GM12878 (cell line): ENCODE results near the gene GPR137B. TPM values are rescaled to one million over a fixed set of nuclear protein-coding genes. Genes with fewer than 3 reads are reported as not detected.

Experiments
- BHLHE40 ChIP-seq, 2 experiments: fragments of 450-650 bp in 1 of 2; IDR thresholded peaks; 2 replicates each; pipeline ENCODE4 v1.6.1; 2011 to 2017; ENCODE audit warnings: low read depth in 2 of 2, borderline replicate concordance in 1 of 2, improper control_type of control experiment in 1 of 2, low read length in 1 of 2, mild to moderate bottlenecking in 1 of 2
- CBFB ChIP-seq: IDR thresholded peaks from 2 replicates; pipeline ENCODE4 v1.6.1; 2016; ENCODE audit warnings: antibody characterized with exemption, low read depth
- CBX3 ChIP-seq: fragments of 200-600 bp; sonication (generic); IDR thresholded peaks from 2 replicates; pipeline ENCODE4 v1.6.1; 2016; ENCODE audit warnings: low read depth, borderline replicate concordance
- CEBPB ChIP-seq, 2 experiments: fragments of 150-350 bp in 1 of 2; IDR thresholded peaks; 2 replicates each; pipeline ENCODE4 v1.6.1; 2012 to 2014; ENCODE audit warnings: low read depth in 2 of 2, low read length in 2 of 2, borderline replicate concordance in 1 of 2, inconsistent platforms in 1 of 2
- CEBPZ ChIP-seq: fragments of 150-350 bp; IDR thresholded peaks from 2 replicates; pipeline ENCODE4 v1.6.1; 2016; ENCODE audit warnings: low read depth, low read length
- CHD1 ChIP-seq: IDR thresholded peaks from 2 replicates; pipeline ENCODE4 v1.6.1; 2012; ENCODE audit warnings: low read depth, low read length, improper control_type of control experiment
- CHD2 ChIP-seq: IDR thresholded peaks from 2 replicates; pipeline ENCODE4 v1.6.1; 2011; ENCODE audit warnings: low read depth, low read length, improper control_type of control experiment, borderline replicate concordance
- DPF2 ChIP-seq: fragments of 450-650 bp; IDR thresholded peaks from 2 replicates; pipeline ENCODE4 v1.6.1; 2017; ENCODE audit warnings: mild to moderate bottlenecking
- HSF1 ChIP-seq: fragments of 150-350 bp; IDR thresholded peaks from 2 replicates; pipeline ENCODE4 v1.6.1; 2014; ENCODE audit warnings: mild to moderate bottlenecking, low read depth, low read length
- MLLT1 ChIP-seq: fragments of 450-650 bp; IDR thresholded peaks from 2 replicates; pipeline ENCODE4 v1.6.1; 2016; ENCODE audit warnings: mild to moderate bottlenecking
- MYB ChIP-seq: fragments of 150-350 bp; IDR thresholded peaks from 2 replicates; pipeline ENCODE4 v1.6.1; 2014; ENCODE audit warnings: mild to moderate bottlenecking, low read depth, low read length, borderline replicate concordance
- NKRF ChIP-seq: fragments of 450-650 bp; conservative IDR thresholded peaks from 2 replicates; pipeline ENCODE4 v1.6.1; 2017; ENCODE audit warnings: mild to moderate bottlenecking, moderate library complexity
- NR2C2 ChIP-seq: IDR thresholded peaks from 2 replicates; pipeline ENCODE4 v1.6.1; 2011; ENCODE audit warnings: borderline replicate concordance, low read depth; ENCODE audit not compliant: control insufficient read depth, insufficient read length
- NRF1 ChIP-seq: conservative IDR thresholded peaks from 2 replicates; pipeline ENCODE4 v1.6.1; 2011; ENCODE audit warnings: mild to moderate bottlenecking, low read depth, low read length, improper control_type of control experiment
- PBX3 ChIP-seq: IDR thresholded peaks from 2 replicates; pipeline ENCODE4 v1.6.1; 2011; ENCODE audit warnings: mild to moderate bottlenecking, low read depth, low read length, moderate library complexity; ENCODE audit not compliant: insufficient replicate concordance
- RUNX3 ChIP-seq: IDR thresholded peaks from 2 replicates; pipeline ENCODE4 v1.6.1; 2012; ENCODE audit warnings: low read length, inconsistent platforms
- SMAD5 ChIP-seq: IDR thresholded peaks from 2 replicates; pipeline ENCODE4 v1.6.1; 2016; ENCODE audit warnings: antibody characterized with exemption, low read depth
- SPI1 ChIP-seq: IDR thresholded peaks from 2 replicates; pipeline ENCODE4 v1.6.1; 2011; ENCODE audit warnings: low read depth, mild to moderate bottlenecking, low read length, moderate library complexity, borderline replicate concordance; ENCODE audit not compliant: insufficient read depth
- polyA plus RNA-seq, 11 experiments: library from polyadenylated mRNA; depleted of rRNA in 4 of 11; unstranded in 6 of 11; stranded (reverse) in 5 of 11; fragments of >200 nt; fragmentation: Nextera tagmentation in 4 of 11; fragmentation: Illumina TruSeq in 1 of 11; extraction: Ambion mirVana in 4 of 11; extraction: Trizol in 1 of 11; gene quantifications; 1 replicate in 1 of 11; 2 replicates in 10 of 11; pipeline versions ENCODE4 v1.2.1 to v1.2.3, GENCODE V29; 2011 to 2016; ENCODE audit warnings: inconsistent platforms in 2 of 11, missing spikeins in 2 of 11, low read depth in 1 of 11
- total RNA-seq, 4 experiments: library from RNA; depleted of rRNA in 3 of 4; stranded (reverse); fragments of >200 nt in 3 of 4; fragmentation: Illumina TruSeq in 1 of 4; extraction: Trizol in 1 of 4; gene quantifications; 2 replicates each; pipeline versions ENCODE4 v1.2.1 to v1.2.3, GENCODE V29; 2013 to 2021

GPR137B gene
- total and polyA plus RNA-seq, 10 of the 15 experiments (the other 5 are each of a cell fraction or from before 2014, with no cell fraction given), result 5.4 to 20.8 (median 12.5) TPM

- TF ChIP-seq NKRF, result peak; percentile 47; the same call in 1 of the 2 replicates
- TF ChIP-seq CBX3, result no peak
- peak; percentile 60 to 84 for TF ChIP-seq BHLHE40 (IDR thresholded peaks at IDR 0.05; ENCODE audit: borderline replicate concordance in 1 of 2, low read depth in 2 of 2, low read length in 1 of 2)
- TF ChIP-seq CBFB, result peak; percentile 79
- peak; percentile 71 for TF ChIP-seq SPI1
- peak; percentile 69; the same call in 1 of the 2 replicates for TF ChIP-seq CHD2
- peak; percentile 77; the same call in 1 of the 2 replicates for TF ChIP-seq MLLT1
- no peak for TF ChIP-seq SMAD5
- TF ChIP-seq MYB, result peak; percentile 16; the same call in 1 of the 2 replicates
- no peak for TF ChIP-seq PBX3
- TF ChIP-seq HSF1, result peak; percentile 97
- peak; percentile 85 for TF ChIP-seq DPF2
- no peak for TF ChIP-seq NRF1
- peak; percentile 84 for TF ChIP-seq RUNX3
- no peak for TF ChIP-seq NR2C2
- peak; percentile 44 to 87; a peak in 3 of 4 replicates for TF ChIP-seq CEBPB (IDR thresholded peaks at IDR 0.05; ENCODE audit: borderline replicate concordance in 1 of 2, low read depth in 2 of 2, low read length in 2 of 2)
- no peak for TF ChIP-seq CHD1
- TF ChIP-seq CEBPZ, result no peak
Measured at GRCh38 chr1:236159704-236160539, 17.6 kb downstream of the GPR137B start (continued).
